Measurements from ENCODE around the gene TRIM44. TPM values are rescaled to one million over a fixed set of nuclear protein-coding genes. Genes with fewer than 3 reads are reported as not detected.

Gene TRIM44
- total RNA-seq, 1 donor = 16.8 TPM

- TF ChIP-seq, protein P1, sequence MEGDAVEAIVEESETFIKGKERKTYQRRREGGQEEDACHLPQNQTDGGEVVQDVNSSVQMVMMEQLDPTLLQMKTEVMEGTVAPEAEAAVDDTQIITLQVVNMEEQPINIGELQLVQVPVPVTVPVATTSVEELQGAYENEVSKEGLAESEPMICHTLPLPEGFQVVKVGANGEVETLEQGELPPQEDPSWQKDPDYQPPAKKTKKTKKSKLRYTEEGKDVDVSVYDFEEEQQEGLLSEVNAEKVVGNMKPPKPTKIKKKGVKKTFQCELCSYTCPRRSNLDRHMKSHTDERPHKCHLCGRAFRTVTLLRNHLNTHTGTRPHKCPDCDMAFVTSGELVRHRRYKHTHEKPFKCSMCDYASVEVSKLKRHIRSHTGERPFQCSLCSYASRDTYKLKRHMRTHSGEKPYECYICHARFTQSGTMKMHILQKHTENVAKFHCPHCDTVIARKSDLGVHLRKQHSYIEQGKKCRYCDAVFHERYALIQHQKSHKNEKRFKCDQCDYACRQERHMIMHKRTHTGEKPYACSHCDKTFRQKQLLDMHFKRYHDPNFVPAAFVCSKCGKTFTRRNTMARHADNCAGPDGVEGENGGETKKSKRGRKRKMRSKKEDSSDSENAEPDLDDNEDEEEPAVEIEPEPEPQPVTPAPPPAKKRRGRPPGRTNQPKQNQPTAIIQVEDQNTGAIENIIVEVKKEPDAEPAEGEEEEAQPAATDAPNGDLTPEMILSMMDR (IDR thresholded peaks at IDR 0.05; ENCODE audit: insufficient read depth, low read depth, low read length) = no peak
- no peak overlapping the region for H3K4me3 ChIP-seq (ENCODE audit: low read depth, low read length)
- DNase-seq (ENCODE audit: low read depth) = no peak
Measured at GRCh38 chr11:35786188-35786587, 123.6 kb downstream of the TRIM44 start.

- TF ChIP-seq, protein P1 (IDR thresholded peaks at IDR 0.05; ENCODE audit: insufficient read depth, low read depth, low read length) = no peak
- peak; percentile 76 for DNase-seq (ENCODE audit: low read depth)
- H3K4me3 ChIP-seq (ENCODE audit: low read depth, low read length) = no peak overlapping the region
Measured at GRCh38 chr11:35787013-35787504, 124.5 kb downstream of the TRIM44 start.

GRCh38 chr11:35787626-35788025, 125.1 kb downstream of the TRIM44 start:
- TF ChIP-seq, protein P1 (IDR thresholded peaks at IDR 0.05; ENCODE audit: insufficient read depth, low read depth, low read length) = no peak
- H3K4me3 ChIP-seq (ENCODE audit: low read depth, low read length) = no peak overlapping the region
- DNase-seq (ENCODE audit: low read depth) = no peak

DNA sequence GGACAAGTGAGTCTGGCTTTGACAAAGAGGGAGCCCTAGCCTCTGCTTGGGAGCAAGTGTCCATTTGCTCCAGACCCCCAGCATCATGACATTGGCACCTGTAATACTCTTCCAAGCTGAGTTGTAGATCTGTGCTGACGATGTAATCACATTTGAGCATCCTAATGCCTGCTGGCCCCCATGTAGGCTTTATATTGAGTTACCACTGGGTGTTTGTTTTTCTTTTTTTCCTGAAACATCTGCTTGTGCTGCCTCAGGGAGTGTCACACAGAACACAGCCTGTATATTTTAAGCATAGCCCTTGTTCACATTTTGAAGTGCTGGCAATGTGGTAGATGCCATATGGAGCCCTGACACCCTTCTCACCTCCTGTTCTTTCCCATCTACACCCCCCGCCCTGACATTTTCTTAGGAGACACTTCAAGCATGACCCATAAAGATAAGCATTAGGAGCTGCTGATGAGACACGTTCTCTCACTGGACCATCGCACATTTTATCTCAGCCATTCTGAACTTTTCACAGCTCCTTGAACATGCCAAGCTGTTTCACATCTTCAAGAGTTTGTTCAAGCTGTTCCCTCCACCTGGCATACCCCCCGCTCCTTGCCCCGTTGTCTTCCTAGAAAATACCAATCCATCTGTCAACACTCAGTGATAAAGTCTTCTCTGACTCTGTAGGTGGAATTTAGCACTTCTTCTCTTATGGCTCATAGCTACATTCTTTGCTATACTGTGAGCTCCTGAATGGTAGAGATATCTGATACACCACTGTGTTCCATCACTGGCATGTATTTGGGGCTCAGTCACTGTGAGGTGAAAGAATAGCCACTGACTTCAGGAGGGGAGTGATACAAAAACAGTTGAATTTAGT, 128.7 kb downstream of the TRIM44 start:
- TF ChIP-seq, protein P1 (IDR thresholded peaks at IDR 0.05; ENCODE audit: insufficient read depth, low read depth, low read length) = no peak
- peak; percentile 25 for DNase-seq (ENCODE audit: low read depth)
- no peak overlapping the region for H3K4me3 ChIP-seq (ENCODE audit: low read depth, low read length)

DNA sequence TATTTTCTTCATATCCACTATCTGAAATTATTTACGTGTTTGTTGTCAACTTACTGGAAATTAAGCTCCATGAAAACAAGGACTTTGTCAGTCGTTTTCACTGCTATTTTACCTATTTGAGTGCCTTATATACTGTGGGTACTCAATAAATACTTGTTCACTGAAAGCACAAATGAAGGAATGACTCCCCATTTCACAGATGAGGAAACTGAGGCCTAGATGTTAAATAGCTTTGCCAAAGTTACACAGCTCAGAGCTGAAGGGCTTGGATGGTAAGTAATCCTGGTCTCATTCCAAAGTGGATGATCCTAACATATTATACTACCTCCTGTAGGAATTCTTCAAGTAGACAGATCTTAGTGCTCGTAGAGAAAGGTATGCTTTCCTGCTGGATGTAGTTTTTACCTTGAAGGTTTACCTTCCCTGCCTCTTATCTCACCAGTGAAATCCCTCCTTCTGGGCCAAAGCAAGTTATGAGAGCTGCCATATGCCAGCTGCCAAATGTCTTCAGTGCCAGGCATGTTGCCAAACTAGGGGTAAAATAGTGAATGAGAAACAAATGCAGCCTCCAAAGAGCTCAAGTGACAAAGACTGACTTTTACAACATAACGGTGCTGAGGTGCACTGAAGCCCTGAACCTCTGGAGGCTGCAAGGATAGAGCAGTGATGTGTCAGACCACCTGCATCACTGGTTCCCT, 129.7 kb downstream of the TRIM44 start:
- TF ChIP-seq, protein P1 (IDR thresholded peaks at IDR 0.05; ENCODE audit: insufficient read depth, low read depth, low read length) = no peak
- H3K4me3 ChIP-seq (ENCODE audit: low read depth, low read length) = no peak overlapping the region
- DNase-seq (ENCODE audit: low read depth) = no peak

- H3K4me3 ChIP-seq (ENCODE audit: low read depth, low read length) = no peak overlapping the region
- DNase-seq (ENCODE audit: low read depth) = no peak
- TF ChIP-seq, protein P1 (IDR thresholded peaks at IDR 0.05; ENCODE audit: insufficient read depth, low read depth, low read length) = no peak
Measured at GRCh38 chr11:35792846-35793192, 130.2 kb downstream of the TRIM44 start.
